H1 (cell line): Measurements from ENCODE around the gene CA9. TPM values are rescaled to one million over a fixed set of nuclear protein-coding genes. Genes with fewer than 3 reads are reported as not detected.

Source experiments
- CTCF ChIA-PET: fragments of 300-600 bp; sonication (Branson Sonifier 250); formaldehyde crosslinking; loops from one replicate; lab custom pipeline; 2021; ENCODE audit not compliant: partially characterized antibody; lab: Charles Lee
- POLR2A ChIA-PET: fragments of 300-600 bp; sonication (Branson Sonifier 250); formaldehyde crosslinking; loops from one replicate; lab custom pipeline; 2021; ENCODE audit warnings: inconsistent platforms; ENCODE audit not compliant: partially characterized antibody; lab: Charles Lee
- DNase-seq, 2 experiments: peaks; one replicate each; pipeline versions ENCODE4 v3.0.0 to v3.0.0-alpha.2; 2010 to 2022; ENCODE audit warnings: low spot score in 2 of 2, low read depth in 1 of 2, mixed read lengths in 1 of 2
- FAIRE-seq: peaks from 2 replicates; lab custom pipeline; 2011; peaks lifted over from hg19 to GRCh38; lab: Jason Lieb, UNC
- H2AFZ ChIP-seq: 2 replicates; pipeline ENCODE4 v1.8.1; 2012; ENCODE audit warnings: low read length, inconsistent platforms
- H2AK5ac ChIP-seq: 2 replicates; pipeline ENCODE4 v1.6.1; 2013; ENCODE audit warnings: low read depth, low read length
- H2BK120ac ChIP-seq: replicated peaks from 2 replicates; pipeline ENCODE3; 2013; ENCODE audit warnings: low read depth, low read length, inconsistent platforms
- H2BK12ac ChIP-seq: 2 replicates; pipeline ENCODE4 v1.6.1; 2013; ENCODE audit warnings: low read depth, low read length
- H2BK15ac ChIP-seq: 2 replicates; pipeline ENCODE4 v1.6.1; 2013; ENCODE audit warnings: low read length
- H2BK20ac ChIP-seq: 2 replicates; pipeline ENCODE4 v1.6.1; 2013; ENCODE audit warnings: low read length
- H2BK5ac ChIP-seq: 2 replicates; pipeline ENCODE4 v1.6.1; 2013; ENCODE audit warnings: low read depth, low read length
- H3K14ac ChIP-seq: 2 replicates; pipeline ENCODE4 v1.6.1; 2013; ENCODE audit warnings: inconsistent platforms; ENCODE audit not compliant: insufficient read length
- H3K18ac ChIP-seq: 2 replicates; pipeline ENCODE4 v1.6.1; 2013; ENCODE audit warnings: low read length; ENCODE audit errors: extremely low read depth
- H3K23ac ChIP-seq: 2 replicates; pipeline ENCODE4 v1.6.1; 2013; ENCODE audit warnings: inconsistent platforms; ENCODE audit not compliant: insufficient read length
- H3K23me2 ChIP-seq: 2 replicates; pipeline ENCODE4 v1.6.1; 2013; ENCODE audit warnings: low read depth, low read length
- H3K27ac ChIP-seq: 2 replicates; pipeline ENCODE4 v1.6.1; 2011; ENCODE audit warnings: low read depth, low read length, inconsistent platforms
- H3K27me3 ChIP-seq, 4 experiments: replicated peaks in 1 of 4; 1 replicate in 1 of 4; 2 replicates in 3 of 4; pipeline versions ENCODE4 v1.6.1 to v1.8.1; 2011 to 2013; ENCODE audit warnings: low read length in 3 of 4, mild to moderate bottlenecking in 3 of 4, inconsistent platforms in 2 of 4, mixed read lengths in 2 of 4, moderate library complexity in 1 of 4; ENCODE audit not compliant: control insufficient read depth in 3 of 4, insufficient read depth in 3 of 4; ENCODE audit errors: extremely low read depth in 1 of 4
- H3K36me3 ChIP-seq, 4 experiments: 2 replicates each; pipeline versions ENCODE4 v1.6.1 to v1.8.1; 2011 to 2013; ENCODE audit warnings: mild to moderate bottlenecking in 4 of 4, low read length in 3 of 4, moderate library complexity in 2 of 4, control low read depth in 1 of 4, inconsistent platforms in 1 of 4; ENCODE audit not compliant: insufficient read depth in 4 of 4, control insufficient read depth in 2 of 4
- H3K4ac ChIP-seq: replicated peaks from 2 replicates; pipeline ENCODE3; 2013; ENCODE audit warnings: low read length, low read depth, mixed read lengths, inconsistent platforms; ENCODE audit not compliant: insufficient read length
- H3K4me1 ChIP-seq, 4 experiments: replicated peaks in 1 of 4; 1 replicate in 1 of 4; 2 replicates in 3 of 4; pipeline versions ENCODE4 v1.6.1 to v1.8.1; 2011 to 2013; ENCODE audit warnings: low read length in 3 of 4, inconsistent platforms in 2 of 4, mixed read lengths in 1 of 4; ENCODE audit not compliant: insufficient read depth in 4 of 4, control insufficient read depth in 3 of 4
- H3K4me2 ChIP-seq, 2 experiments: 2 replicates each; pipeline versions ENCODE4 v1.6.1 to v1.8.1; 2011 to 2013; ENCODE audit warnings: low read depth in 2 of 2, low read length in 2 of 2, control low read depth in 1 of 2, inconsistent platforms in 1 of 2, mild to moderate bottlenecking in 1 of 2; ENCODE audit not compliant: insufficient read depth in 1 of 2
- H3K4me3 ChIP-seq, 4 experiments: fragments of 200-600, 300-600 bp in 1 of 4; sonication (generic), shearing (Covaris generic), sonication (Bioruptor Twin) in 1 of 4; 2 replicates each; pipeline versions ENCODE4 v1.5.1 to v1.8.1; 2011 to 2016; ENCODE audit warnings: low read length in 4 of 4, low read depth in 3 of 4, control low read depth in 2 of 4, inconsistent platforms in 2 of 4, mild to moderate bottlenecking in 2 of 4, mixed read lengths in 1 of 4, moderate library complexity in 1 of 4; ENCODE audit not compliant: insufficient read depth in 2 of 4; ENCODE audit errors: extremely low read depth in 1 of 4
- H3K56ac ChIP-seq: replicated peaks from 2 replicates; pipeline ENCODE3; 2013; ENCODE audit warnings: low read depth, mild to moderate bottlenecking, mixed read lengths, low read length, inconsistent platforms; ENCODE audit not compliant: insufficient read length
- H3K79me1 ChIP-seq: 2 replicates; pipeline ENCODE4 v1.6.1; 2013; ENCODE audit warnings: low read depth, low read length, control low read depth
- H3K79me2 ChIP-seq, 2 experiments: 2 replicates each; pipeline versions ENCODE4 v1.6.1 to v1.8.1; 2012 to 2013; ENCODE audit warnings: low read length in 2 of 2, mild to moderate bottlenecking in 2 of 2, inconsistent platforms in 1 of 2; ENCODE audit not compliant: insufficient read depth in 2 of 2, control insufficient read depth in 1 of 2
- H3K9ac ChIP-seq, 4 experiments: replicated peaks in 1 of 4; 1 replicate in 1 of 4; 2 replicates in 3 of 4; pipeline versions ENCODE4 v1.6.1 to v1.8.1; 2011 to 2013; ENCODE audit warnings: low read depth in 3 of 4, low read length in 3 of 4, control low read depth in 2 of 4, mild to moderate bottlenecking in 2 of 4, moderate library complexity in 2 of 4, inconsistent platforms in 1 of 4; ENCODE audit errors: extremely low read depth in 1 of 4
- H3K9me3 ChIP-seq, 2 experiments: 2 replicates each; pipeline versions ENCODE4 v1.6.1 to v1.8.1; 2012 to 2013; ENCODE audit warnings: mild to moderate bottlenecking in 2 of 2, moderate library complexity in 2 of 2, control low read depth in 1 of 2, inconsistent platforms in 1 of 2, low read depth in 1 of 2, low read length in 1 of 2, mixed read lengths in 1 of 2; ENCODE audit not compliant: insufficient read depth in 2 of 2
- H4K20me1 ChIP-seq, 2 experiments: replicated peaks in 1 of 2; 2 replicates each; pipeline versions ENCODE3 to v1.8.1; 2011 to 2013; ENCODE audit warnings: inconsistent platforms in 2 of 2, low read length in 2 of 2, mild to moderate bottlenecking in 1 of 2; ENCODE audit not compliant: insufficient read depth in 2 of 2, control insufficient read depth in 1 of 2
- H4K5ac ChIP-seq: 2 replicates; pipeline ENCODE4 v1.6.1; 2013; ENCODE audit warnings: low read length, low read depth, mixed read lengths, inconsistent platforms; ENCODE audit not compliant: insufficient read length
- H4K8ac ChIP-seq: 2 replicates; pipeline ENCODE4 v1.8.0; 2013; ENCODE audit warnings: mild to moderate bottlenecking, moderate library complexity, low read length, inconsistent platforms; ENCODE audit not compliant: insufficient read depth; ENCODE audit errors: extremely low read depth
- H4K91ac ChIP-seq: replicated peaks from 2 replicates; pipeline ENCODE3; 2013; ENCODE audit warnings: low read length, mixed read lengths, inconsistent platforms; ENCODE audit not compliant: insufficient read length
- BACH1 ChIP-seq: IDR thresholded peaks from 2 replicates; pipeline ENCODE4 v1.6.1; 2012; ENCODE audit warnings: low read length, improper control_type of control experiment
- CBX8 ChIP-seq: fragments of 300-800, 300-1000 bp; sonication (generic); IDR thresholded peaks from 2 replicates; pipeline ENCODE4 v1.7.1; 2016; ENCODE audit warnings: low read depth, low read length, borderline replicate concordance
- GTF2F1 ChIP-seq: IDR thresholded peaks from 2 replicates; pipeline ENCODE4 v1.6.1; 2012; ENCODE audit warnings: low read depth, low read length, improper control_type of control experiment, borderline replicate concordance
- HDAC2 ChIP-seq, 2 experiments: fragments of 300-600 bp in 1 of 2; sonication (generic) in 1 of 2; IDR thresholded peaks; 2 replicates each; pipeline ENCODE4 v1.6.1; 2011 to 2012; ENCODE audit warnings: low read depth in 2 of 2, low read length in 2 of 2, mild to moderate bottlenecking in 2 of 2, moderate library complexity in 2 of 2, borderline replicate concordance in 1 of 2, inconsistent platforms in 1 of 2
- MAFK ChIP-seq: IDR thresholded peaks from 2 replicates; pipeline ENCODE4 v1.6.1; 2012; ENCODE audit warnings: low read depth, mild to moderate bottlenecking, improper control_type of control experiment, low read length
- NRF1 ChIP-seq: IDR thresholded peaks from 2 replicates; pipeline ENCODE4 v1.6.1; 2011; ENCODE audit warnings: mild to moderate bottlenecking, low read depth, low read length, improper control_type of control experiment
- RFX5 ChIP-seq: IDR thresholded peaks from 2 replicates; pipeline ENCODE4 v1.6.1; 2011; ENCODE audit warnings: low read depth, low read length, improper control_type of control experiment, borderline replicate concordance
- SIN3A ChIP-seq, 2 experiments: IDR thresholded peaks in 1 of 2; conservative IDR thresholded peaks in 1 of 2; 2 replicates each; pipeline ENCODE4 v1.6.1; 2011 to 2012; ENCODE audit warnings: low read length in 2 of 2, improper control_type of control experiment in 1 of 2, low read depth in 1 of 2, mild to moderate bottlenecking in 1 of 2
- SIX5 ChIP-seq: IDR thresholded peaks from 2 replicates; pipeline ENCODE4 v1.6.1; 2011; ENCODE audit warnings: mild to moderate bottlenecking, low read depth, low read length
- YY1 ChIP-seq: IDR thresholded peaks from 2 replicates; pipeline ENCODE4 v1.6.1; 2011; ENCODE audit warnings: low read depth, mild to moderate bottlenecking, low read length
- polyA plus RNA-seq, 7 experiments: library from polyadenylated mRNA; depleted of rRNA in 3 of 7; stranded (reverse) in 5 of 7; unstranded in 2 of 7; fragments of >200 nt in 5 of 7; fragments of 200-250 nt in 2 of 7; gene quantifications; 1 replicate in 5 of 7; 2 replicates in 1 of 7; 4 replicates in 1 of 7; pipeline versions ENCODE4 v1.2.1 to v1.2.3, GENCODE V29; 2011 to 2013; ENCODE audit warnings: missing spikeins in 2 of 7, mixed read lengths in 2 of 7
- total RNA-seq: library from RNA; stranded (reverse); fragmentation: NEBNext Ultra II Directional; extraction: Animal tissue kit (Norgen Biotek cat#: 25700); gene quantifications from 2 replicates; pipeline ENCODE4 v1.2.1, GENCODE V29; 2021
- TF ChIP-seq, protein P1 (sequence below): IDR thresholded peaks from 2 replicates; pipeline ENCODE4 v1.6.1; 2011; ENCODE audit warnings: low read depth, mild to moderate bottlenecking, low read length; ENCODE audit not compliant: insufficient read depth
- TF ChIP-seq, protein P2 (sequence below): IDR thresholded peaks from 2 replicates; pipeline ENCODE4 v1.6.1; 2012; ENCODE audit warnings: inconsistent platforms

The CA9 gene
- total and polyA plus RNA-seq, 2 of the 8 experiments (the other 6 are each of a cell fraction or from before 2014, with no cell fraction given): 1.3 to 1.8 TPM

DNA sequence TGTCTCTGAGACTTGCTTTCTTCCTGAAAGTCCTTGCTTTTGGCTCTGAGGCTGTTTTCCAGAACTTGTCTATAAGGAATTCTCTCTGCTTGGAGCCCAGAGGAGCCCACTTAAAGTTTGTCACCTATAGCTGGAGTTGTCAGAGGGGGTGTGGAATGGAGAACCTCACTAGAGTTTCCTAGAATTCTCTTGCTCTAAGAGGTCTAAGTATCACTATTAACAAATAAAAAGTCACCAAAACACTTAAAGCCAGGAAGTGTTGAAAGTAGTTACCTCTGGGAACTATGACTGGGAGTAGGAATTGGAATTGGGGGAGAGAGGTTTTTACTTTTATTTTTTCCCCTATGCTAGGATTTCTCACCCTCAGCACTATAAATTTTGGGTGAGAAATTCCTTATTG lies 38.0 kb upstream of the CA9 start:
- TF ChIP-seq MAFK (no peak), CBX8 (no peak), SIX5 (no peak), RFX5 (no peak), BACH1 (no peak), HDAC2 (IDR thresholded peaks at IDR 0.05; ENCODE audit: borderline replicate concordance in 1 of 2, low read depth in 2 of 2, low read length in 2 of 2) (no peak), NRF1 (no peak), YY1 (no peak), SIN3A (conservative IDR thresholded peaks at IDR 0.05 in 1 of 2, IDR thresholded peaks at IDR 0.05 in 1 of 2; ENCODE audit: low read depth in 1 of 2, low read length in 2 of 2) (no peak), GTF2F1 (no peak)
- TF ChIP-seq, protein P1, sequence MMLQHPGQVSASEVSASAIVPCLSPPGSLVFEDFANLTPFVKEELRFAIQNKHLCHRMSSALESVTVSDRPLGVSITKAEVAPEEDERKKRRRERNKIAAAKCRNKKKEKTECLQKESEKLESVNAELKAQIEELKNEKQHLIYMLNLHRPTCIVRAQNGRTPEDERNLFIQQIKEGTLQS: no peak
- TF ChIP-seq, protein P2, sequence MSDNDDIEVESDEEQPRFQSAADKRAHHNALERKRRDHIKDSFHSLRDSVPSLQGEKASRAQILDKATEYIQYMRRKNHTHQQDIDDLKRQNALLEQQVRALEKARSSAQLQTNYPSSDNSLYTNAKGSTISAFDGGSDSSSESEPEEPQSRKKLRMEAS: no peak
- H4K20me1 ChIP-seq: no peaks in the 10 kb centered on the region
- H3K4ac ChIP-seq: no peak overlapping the region
- no peak overlapping the region for H2BK5ac ChIP-seq
- H2AK5ac ChIP-seq: no peak overlapping the region
- no peak overlapping the region for H3K27ac ChIP-seq
- H2BK120ac ChIP-seq: no peak overlapping the region
- no peaks in the 10 kb centered on the region for H3K79me1 ChIP-seq
- CTCF ChIA-PET: interaction anchor here (0.7 to 1.9 kb wide), 3 partner anchors 11 to 24 kb away, joined by 3 to 5 read pairs (median 5); no protein-coding TSS in a partner anchor
- no peaks in the 10 kb centered on the region for H3K27me3 ChIP-seq
- H3K4me1 ChIP-seq: no peaks in the 10 kb centered on the region
- POLR2A ChIA-PET: no interaction called here
- H4K91ac ChIP-seq: no peak overlapping the region
- no peak overlapping the region for H3K4me2 ChIP-seq
- H2BK15ac ChIP-seq: no peak overlapping the region
- H3K56ac ChIP-seq: no peak overlapping the region
- H3K14ac ChIP-seq: no peak overlapping the region
- H2AFZ ChIP-seq: no peak overlapping the region
- H2BK20ac ChIP-seq: no peak overlapping the region
- H2BK12ac ChIP-seq: no peak overlapping the region
- no peaks in the 10 kb centered on the region for H3K36me3 ChIP-seq
- no peak overlapping the region for H3K23ac ChIP-seq
- FAIRE-seq (no peak), DNase-seq (no peak)
- H4K5ac ChIP-seq: no peak overlapping the region
- no peak overlapping the region for H3K9ac ChIP-seq
- H3K79me2 ChIP-seq: no peaks in the 10 kb centered on the region
- H3K9me3 ChIP-seq: peaks cover 0 to 2% of the 10 kb centered on the region in 2 experiments; a peak in 1 of 4 replicates
- no peak overlapping the region for H4K8ac ChIP-seq
- H3K18ac ChIP-seq: no peak overlapping the region
- no peaks in the 10 kb centered on the region for H3K23me2 ChIP-seq
- H3K4me3 ChIP-seq: no peak overlapping the region
